NOMO-1 treated with DMSO at 0.1 percent for 48 hours (cell line): ENCODE data around the gene ETV3L.

Source experiments
- DNase-seq: peaks from one replicate; lab custom pipeline; 2025; ENCODE audit not compliant: unreplicated experiment; lab: John Stamatoyannopoulos, UW

ETV3L gene

GRCh38 chr1:157132616-157133167, 33.1 kb upstream of the ETV3L start:
- DNase-seq, result no peak

DNA sequence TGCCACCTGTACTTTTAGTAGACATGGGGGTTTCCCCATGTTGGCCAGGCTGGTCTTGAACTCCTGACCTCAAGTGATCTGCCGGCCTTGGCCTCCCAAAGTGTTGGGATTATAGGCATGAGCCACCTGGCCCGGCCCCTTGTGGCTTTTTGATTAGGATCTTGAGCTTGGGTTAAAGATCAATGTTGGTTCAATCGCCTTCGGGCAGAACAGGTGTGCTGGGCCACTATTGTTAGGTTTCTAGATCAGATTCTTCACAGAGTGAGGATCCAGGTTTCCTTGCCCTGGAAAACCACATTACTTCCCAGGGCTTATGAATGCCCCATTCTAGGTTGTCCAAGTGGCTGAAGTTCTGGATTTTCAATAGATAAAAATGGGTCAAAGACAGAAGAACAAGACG, 32.5 kb upstream of the ETV3L start:
- no peak for DNase-seq

- no peak for DNase-seq
These were observed 31.7 kb upstream of the ETV3L start for GRCh38 chr1:157131281-157131680.

DNA sequence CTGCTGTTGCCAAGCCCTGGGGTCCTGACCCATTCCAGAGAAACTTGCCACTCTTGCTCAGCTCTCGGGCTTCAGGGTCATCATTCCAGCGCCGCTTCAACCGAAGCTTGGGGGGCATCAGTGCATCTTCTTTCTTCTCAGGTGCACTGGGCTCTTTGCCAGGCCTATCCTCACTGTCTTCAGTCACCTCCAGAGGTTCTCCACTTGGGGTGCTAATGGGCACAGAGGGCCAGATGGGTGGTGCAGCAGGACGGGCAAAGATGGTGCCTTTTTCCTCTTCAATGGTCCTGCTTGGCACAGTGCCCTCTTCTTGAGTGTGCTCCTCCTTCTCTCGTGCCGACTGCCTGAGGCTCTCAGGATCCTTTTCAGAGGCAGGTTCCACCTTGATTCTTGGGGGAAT, 25.2 kb upstream of the ETV3L start:
- DNase-seq, result no peak

- DNase-seq, result no peak
These were observed 19.8 kb upstream of the ETV3L start for GRCh38 chr1:157119448-157119847.

GRCh38 chr1:157119008-157119407, 19.4 kb upstream of the ETV3L start:
- DNase-seq, result no peak

DNA sequence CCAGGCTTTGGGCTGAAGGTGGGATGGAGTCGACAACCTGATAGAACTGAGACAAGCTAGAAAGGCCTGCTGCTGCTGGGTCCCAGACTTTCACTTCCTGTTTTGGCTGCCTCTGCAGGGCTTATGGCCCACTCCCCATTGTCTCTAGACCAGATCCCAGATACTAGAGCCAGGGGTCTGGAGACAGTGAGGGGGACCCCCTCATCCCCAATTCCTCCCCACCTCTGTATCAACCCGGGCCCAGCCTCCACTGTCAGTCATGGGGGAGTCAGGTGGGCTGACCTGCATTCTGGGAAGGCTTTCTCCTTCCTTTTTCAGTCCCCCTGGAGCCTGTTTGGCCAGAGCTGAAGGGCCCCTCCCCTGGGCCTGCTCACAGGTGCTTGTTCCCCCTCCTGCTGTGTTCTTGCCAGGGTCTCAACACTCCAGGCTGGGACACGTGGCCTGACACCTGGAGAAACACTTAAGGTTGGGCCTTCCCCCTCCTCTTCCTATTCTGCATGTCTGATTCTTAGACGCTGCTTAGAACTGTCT, 18.0 kb upstream of the ETV3L start:
- DNase-seq, result peak; percentile 54

DNA sequence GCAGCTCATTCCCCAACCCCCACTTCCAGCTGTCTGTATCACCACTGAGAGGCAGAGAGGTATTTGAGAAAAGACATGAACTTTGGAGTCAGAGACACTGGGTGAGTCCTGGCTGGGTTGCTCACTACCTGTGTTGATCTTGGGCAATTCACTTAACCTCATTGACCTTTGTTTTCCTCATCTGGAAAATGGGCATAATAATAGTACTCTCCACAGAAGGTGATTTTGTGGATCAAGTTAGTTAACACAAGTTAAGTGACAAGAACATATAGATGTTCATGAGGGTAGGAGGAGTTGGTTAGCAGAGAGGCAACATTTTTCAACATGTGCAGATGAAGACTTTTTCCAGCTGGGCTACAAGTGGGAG, 17.1 kb upstream of the ETV3L start:
- no peak for DNase-seq

GRCh38 chr1:157115851-157116736, 16.5 kb upstream of the ETV3L start:
- DNase-seq, result no peak

DNA sequence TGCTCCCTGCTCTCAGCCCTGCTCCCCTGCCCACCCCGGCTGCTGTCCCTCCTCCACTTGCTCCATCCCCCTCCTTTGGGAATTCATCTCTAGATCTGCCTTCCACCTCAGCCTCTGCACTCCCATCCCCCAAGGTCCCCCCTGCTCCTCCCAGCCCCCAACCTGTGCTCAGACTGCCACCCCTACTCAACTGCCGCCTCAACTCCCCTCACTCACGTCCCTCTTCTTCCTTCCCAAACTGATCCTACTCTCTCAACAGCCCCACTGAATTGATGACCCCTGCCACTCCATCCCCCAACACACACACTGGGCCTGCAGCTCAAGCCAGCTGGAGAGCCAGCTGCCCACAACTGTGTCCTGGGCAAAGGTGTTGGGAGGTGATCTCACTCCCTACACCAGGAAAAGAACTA, 15.8 kb upstream of the ETV3L start:
- no peak for DNase-seq

DNA sequence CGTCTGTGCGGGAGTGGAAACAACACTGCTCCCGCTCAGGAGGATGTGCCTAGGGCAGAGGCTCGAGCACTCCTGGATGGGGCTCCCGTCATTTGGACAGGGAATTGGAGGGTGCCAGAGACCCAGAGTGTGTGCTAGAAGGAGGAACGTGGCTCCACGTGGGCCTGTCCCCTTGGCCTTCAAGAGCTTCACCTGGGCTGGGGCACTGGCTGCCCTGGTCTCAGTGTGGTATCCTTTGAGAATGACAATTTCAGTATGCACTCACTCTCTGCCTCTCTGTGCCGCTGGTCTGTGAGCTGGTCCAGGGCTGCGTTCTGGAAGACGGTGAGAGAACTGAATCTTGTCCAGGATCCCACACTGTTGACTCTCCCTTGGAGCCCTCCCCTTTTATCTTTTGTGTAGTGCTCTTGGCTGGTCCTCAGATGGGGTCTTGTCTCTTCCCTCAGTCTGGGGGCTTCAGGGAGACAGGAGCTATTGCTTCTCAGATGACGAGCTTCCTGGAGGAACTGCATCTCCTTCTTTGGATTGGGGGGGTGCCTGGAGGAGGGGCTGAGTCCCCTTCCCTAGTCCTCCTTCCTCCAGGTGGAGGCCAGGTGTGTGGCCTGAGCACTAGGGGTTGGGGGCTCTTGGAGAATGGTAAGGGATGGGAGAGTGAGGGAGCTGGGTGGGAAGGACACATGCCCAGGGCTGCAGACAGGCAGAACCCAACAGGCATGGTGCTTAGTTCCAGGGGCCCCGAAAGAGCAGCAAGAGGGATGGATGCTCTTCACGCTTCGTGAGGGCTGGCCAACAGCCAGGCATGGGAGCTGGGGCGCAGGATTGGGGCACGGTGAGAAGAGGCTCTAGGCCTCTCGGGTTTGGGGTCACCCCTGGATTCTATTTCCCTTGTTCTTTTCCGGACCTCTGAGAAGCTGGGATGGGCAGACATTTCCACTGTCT, 14.8 kb upstream of the ETV3L start:
- no peak for DNase-seq

GRCh38 chr1:157113631-157114030, 14.0 kb upstream of the ETV3L start:
- no peak for DNase-seq

- DNase-seq, result no peak
These were observed 13.5 kb upstream of the ETV3L start for GRCh38 chr1:157113106-157113505.

- no peak for DNase-seq
These were observed 12.7 kb upstream of the ETV3L start for GRCh38 chr1:157112186-157112867.

- DNase-seq, result no peak
These were observed 12.0 kb upstream of the ETV3L start for GRCh38 chr1:157111396-157112165.

DNA sequence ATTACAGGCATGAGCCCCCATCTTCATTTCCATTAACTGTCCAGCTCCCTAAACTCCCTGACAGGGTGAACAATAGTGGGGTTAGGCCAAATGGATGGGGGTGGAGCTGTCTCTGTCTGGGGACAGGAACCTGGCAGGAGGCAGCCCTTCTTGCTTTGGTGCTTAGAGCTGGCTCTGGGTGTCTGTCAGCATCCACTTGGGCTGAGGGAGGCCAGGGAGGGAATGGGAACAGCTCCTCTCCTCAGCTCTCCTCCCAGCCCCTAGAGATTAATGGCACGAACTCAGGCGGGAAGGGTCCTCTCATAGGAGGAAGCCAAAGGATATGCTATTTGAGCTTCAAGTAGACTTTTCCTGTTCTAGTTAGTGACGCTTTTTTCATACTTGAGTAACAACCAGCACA, 11.1 kb upstream of the ETV3L start:
- no peak for DNase-seq

GRCh38 chr1:157110003-157110402, 10.4 kb upstream of the ETV3L start:
- no peak for DNase-seq

DNA sequence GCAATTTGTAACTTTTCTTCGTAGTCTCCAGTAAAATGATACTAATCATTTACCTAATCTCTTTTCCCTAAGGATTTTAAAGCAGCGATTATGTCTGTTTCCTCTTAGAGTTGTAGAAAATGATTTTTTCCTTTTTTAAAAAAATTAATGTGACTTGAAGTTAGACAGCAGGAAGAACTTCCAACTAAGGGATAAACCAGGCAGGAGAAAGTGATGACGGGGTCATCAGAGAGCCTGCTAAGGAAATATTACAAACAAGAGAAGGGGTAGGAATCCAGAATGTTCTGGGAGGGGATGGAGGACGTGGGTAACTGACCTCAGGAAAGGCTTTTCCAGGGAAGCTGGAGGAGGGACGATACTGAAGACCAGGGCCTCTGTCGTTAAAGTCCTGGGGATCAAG, 8.8 kb upstream of the ETV3L start:
- DNase-seq, result no peak

DNA sequence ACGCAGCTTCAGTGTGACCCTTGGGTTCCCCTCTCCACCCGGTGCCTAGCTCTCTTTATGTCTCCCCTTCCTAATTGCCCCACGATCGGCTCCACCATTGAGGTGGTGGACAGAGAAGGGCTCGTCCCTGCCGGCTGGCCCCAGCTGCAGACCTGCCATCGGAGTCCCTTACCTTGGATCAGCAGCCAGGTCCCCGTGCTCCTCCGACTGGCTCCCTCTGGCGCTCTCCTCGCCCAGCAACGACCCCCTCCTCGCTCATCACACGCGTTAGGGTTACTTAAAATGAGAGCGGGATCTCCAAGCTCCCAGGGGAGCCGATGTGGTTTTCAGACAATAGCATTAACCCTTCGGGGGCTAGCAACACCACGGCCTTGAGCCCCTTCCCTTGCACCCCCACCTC, 8.1 kb upstream of the ETV3L start:
- no peak for DNase-seq

GRCh38 chr1:157106813-157107189, 7.2 kb upstream of the ETV3L start:
- no peak for DNase-seq
